ENCODE data around the gene MRPS34.

MRPS34 gene

DNA sequence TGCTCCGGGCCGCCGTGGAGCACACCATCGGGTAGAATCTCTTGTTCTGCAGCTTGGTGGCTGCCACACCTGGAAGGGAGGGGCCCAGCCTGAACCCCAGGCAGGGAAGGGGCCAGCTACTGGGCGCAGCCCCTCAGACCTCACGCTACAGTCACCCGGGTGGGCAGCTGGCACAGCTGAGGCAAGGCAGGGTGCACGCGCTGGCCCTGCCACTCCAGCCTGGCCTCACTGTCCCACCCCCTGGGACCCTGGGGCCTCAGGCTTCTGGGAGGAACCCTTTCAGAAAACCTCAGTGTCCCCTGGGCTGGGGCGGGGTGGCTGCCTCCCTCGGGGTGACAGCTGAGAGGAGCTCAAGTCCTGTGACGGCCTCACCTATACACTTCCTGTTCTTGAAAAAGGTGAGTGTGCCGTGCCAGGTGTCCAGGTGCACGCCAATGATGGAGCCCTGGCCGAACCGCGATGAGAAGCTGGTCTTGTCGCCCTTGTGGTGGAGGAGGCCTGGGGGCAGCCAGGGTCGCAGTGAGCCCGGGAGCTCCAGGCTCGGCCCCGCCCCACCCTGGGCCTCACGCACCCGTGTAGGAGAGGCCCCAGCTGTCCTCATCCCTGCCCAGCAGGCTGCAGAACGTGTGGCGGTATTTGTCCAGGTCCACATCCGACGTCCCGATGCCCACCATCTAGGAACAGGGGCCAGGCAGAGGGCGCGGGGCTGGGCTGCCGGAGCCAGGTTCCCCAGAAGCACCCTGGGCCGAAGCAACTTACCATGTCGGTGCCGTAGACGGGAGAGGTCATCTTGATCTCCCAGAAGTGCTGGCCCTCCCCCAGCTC, 4.7 kb upstream of the MRPS34 start:
- TF ChIP-seq CTCF (IDR thresholded peaks at IDR 0.05; ENCODE audit: low read depth, low read length) = no peak
- DNase-seq (ENCODE audit: low read depth in 2 of 2) = no peak
- no peak overlapping the region for H3K4me3 ChIP-seq (replicated peaks in 1 of 2; ENCODE audit: low read depth in 2 of 2, low read length in 2 of 2)

DNA sequence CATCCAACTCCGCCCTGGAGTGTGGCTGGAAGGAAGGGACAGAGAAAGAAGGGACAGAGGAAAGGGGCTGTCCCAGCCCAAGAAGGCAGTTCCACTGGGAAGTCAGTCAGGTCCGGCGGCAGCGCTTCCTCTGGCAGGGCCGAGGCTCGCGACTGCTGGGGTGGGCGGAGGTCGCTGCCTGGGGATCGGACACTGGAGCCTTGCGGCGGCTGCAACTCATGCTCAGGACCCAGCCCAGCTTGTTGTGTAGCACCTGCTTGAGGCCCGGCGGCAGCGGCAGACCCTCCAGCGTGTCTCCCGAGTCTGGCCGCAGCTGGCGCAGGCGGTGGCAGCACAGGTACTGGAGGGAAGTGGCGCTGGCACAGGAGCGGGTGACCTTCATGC, 4.0 kb upstream of the MRPS34 start:
- no peak for TF ChIP-seq CTCF (IDR thresholded peaks at IDR 0.05; ENCODE audit: low read depth, low read length)
- no peak for DNase-seq (ENCODE audit: low read depth in 2 of 2)
- H3K4me3 ChIP-seq (replicated peaks in 1 of 2; ENCODE audit: low read depth in 2 of 2, low read length in 2 of 2) = no peak overlapping the region

- no peak for DNase-seq (ENCODE audit: low read depth in 2 of 2)
- no peak overlapping the region for H3K4me3 ChIP-seq (replicated peaks in 1 of 2; ENCODE audit: low read depth in 2 of 2, low read length in 2 of 2)
Observed at GRCh38 chr16:1776672-1776955, 3.7 kb upstream of the MRPS34 start.

GRCh38 chr16:1775846-1776671, 3.1 kb upstream of the MRPS34 start:
- no peak for DNase-seq (ENCODE audit: low read depth in 2 of 2)
- TF ChIP-seq CTCF (IDR thresholded peaks at IDR 0.05; ENCODE audit: low read depth, low read length) = no peak
- H3K4me3 ChIP-seq (replicated peaks in 1 of 2; ENCODE audit: low read depth in 2 of 2, low read length in 2 of 2) = no peak overlapping the region

More at GRCh38 chr16:1776672-1776955, 3.7 kb upstream of the MRPS34 start:
- no peak for TF ChIP-seq CTCF (IDR thresholded peaks at IDR 0.05; ENCODE audit: low read depth, low read length)

GRCh38 chr16:1775006-1775845, 2.3 kb upstream of the MRPS34 start:
- no peak overlapping the region for H3K4me3 ChIP-seq (replicated peaks in 1 of 2; ENCODE audit: low read depth in 2 of 2, low read length in 2 of 2)
- no peak for DNase-seq (ENCODE audit: low read depth in 2 of 2)
- TF ChIP-seq CTCF (IDR thresholded peaks at IDR 0.05; ENCODE audit: low read depth, low read length) = no peak

DNA sequence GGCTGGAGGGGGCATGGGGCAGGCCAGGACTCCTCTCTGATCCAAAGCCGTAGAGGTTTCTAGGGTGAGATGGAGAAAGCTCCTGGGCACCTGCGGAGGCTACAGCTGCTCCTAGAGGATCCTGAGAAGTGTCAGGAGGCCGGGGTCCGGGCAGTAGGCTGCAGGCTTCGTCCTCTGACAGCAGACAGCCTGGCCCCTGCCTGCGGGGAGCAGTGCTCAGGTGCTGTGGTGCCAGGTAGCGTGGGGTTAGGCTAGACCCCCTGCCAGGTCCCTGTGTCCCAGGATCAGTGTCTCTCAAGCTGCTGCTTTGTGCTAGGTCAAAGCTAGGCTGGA, 1.5 kb upstream of the MRPS34 start:
- H3K4me3 ChIP-seq (replicated peaks in 1 of 2; ENCODE audit: low read depth in 2 of 2, low read length in 2 of 2) = peak overlapping the region; percentile 78 to 80
- TF ChIP-seq CTCF (IDR thresholded peaks at IDR 0.05; ENCODE audit: low read depth, low read length) = no peak
- no peak for DNase-seq (ENCODE audit: low read depth in 2 of 2)

Measured in cardiac fibroblast (primary cell).